BJ (cell line): ENCODE measurements around the gene MAST1. TPM values are rescaled to one million over a fixed set of nuclear protein-coding genes. Genes with fewer than 3 reads are reported as not detected.

Experiments
- CTCF ChIA-PET: fragments of 350-600 bp; formaldehyde crosslinking; extraction: SDS; loops from one replicate; lab custom pipeline; 2021; ENCODE audit warnings: antibody characterized with exemption, inconsistent platforms; lab: Yijun Ruan, JAX
- POLR2A ChIA-PET: fragments of 300-600 bp; sonication (Branson Sonifier 250); formaldehyde crosslinking; extraction: SDS; loops from one replicate; lab custom pipeline; 2021; ENCODE audit warnings: antibody characterized with exemption; lab: Charles Lee
- DNase-seq: peaks from one replicate; pipeline ENCODE4 v3.0.0-alpha.2; 2011; ENCODE audit warnings: low read depth
- H3K27me3 ChIP-seq: 2 replicates; pipeline ENCODE4 v1.6.0; 2011; ENCODE audit warnings: low read length; ENCODE audit not compliant: control insufficient read depth, insufficient read depth
- H3K36me3 ChIP-seq: 2 replicates; pipeline ENCODE4 v1.5.1; 2011; ENCODE audit warnings: low read length; ENCODE audit not compliant: control insufficient read depth, insufficient read depth
- H3K4me3 ChIP-seq: 2 replicates; pipeline ENCODE4 v1.5.1; 2011; ENCODE audit warnings: low read depth, mild to moderate bottlenecking, control low read depth, low read length
- polyA plus RNA-seq: library from polyadenylated mRNA; depleted of rRNA; stranded (reverse); fragments of >200 nt; gene quantifications from 2 replicates; pipeline ENCODE4 v1.2.3, GENCODE V29; 2011
- TF ChIP-seq, protein P1 (sequence below): IDR thresholded peaks from 2 replicates; pipeline ENCODE4 v1.5.1; 2011; ENCODE audit warnings: low read depth, mild to moderate bottlenecking, control low read depth, inconsistent platforms, low read length, moderate library complexity; ENCODE audit not compliant: insufficient read depth

MAST1 gene
- polyA plus RNA-seq, 1 experiment, result 0.25 TPM

DNA sequence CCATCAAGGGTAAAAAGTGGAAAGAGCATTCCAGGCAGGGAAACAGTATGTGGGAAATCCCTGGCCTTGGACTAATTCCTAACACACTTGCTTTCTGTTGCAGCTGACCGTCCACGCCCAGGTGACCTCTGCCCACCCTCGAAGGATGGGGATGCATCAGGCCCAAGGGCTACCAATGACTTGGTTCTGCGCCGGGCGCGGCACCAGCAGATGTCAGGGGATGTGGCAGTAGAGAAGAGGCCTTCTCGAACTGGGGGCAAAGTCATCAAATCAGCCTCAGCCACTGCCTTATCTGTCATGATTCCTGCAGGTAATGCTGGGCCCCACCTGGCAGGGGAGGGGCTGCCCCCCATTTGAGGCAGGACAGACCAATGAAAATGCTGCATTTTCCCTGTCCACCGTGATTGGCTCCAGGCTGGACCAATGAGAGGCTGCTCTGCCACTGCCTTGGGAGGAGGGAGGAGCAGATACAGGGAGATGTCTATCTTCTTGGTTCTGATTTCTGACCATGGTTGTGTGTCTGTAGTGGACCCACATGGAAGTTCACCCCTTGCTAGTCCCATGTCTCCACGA lies 30.3 kb downstream of the MAST1 start:
- no peaks in the 10 kb centered on the region for H3K27me3 ChIP-seq
- DNase-seq, result no peak
- TF ChIP-seq, protein P1, sequence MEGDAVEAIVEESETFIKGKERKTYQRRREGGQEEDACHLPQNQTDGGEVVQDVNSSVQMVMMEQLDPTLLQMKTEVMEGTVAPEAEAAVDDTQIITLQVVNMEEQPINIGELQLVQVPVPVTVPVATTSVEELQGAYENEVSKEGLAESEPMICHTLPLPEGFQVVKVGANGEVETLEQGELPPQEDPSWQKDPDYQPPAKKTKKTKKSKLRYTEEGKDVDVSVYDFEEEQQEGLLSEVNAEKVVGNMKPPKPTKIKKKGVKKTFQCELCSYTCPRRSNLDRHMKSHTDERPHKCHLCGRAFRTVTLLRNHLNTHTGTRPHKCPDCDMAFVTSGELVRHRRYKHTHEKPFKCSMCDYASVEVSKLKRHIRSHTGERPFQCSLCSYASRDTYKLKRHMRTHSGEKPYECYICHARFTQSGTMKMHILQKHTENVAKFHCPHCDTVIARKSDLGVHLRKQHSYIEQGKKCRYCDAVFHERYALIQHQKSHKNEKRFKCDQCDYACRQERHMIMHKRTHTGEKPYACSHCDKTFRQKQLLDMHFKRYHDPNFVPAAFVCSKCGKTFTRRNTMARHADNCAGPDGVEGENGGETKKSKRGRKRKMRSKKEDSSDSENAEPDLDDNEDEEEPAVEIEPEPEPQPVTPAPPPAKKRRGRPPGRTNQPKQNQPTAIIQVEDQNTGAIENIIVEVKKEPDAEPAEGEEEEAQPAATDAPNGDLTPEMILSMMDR, result no peak
- no peak overlapping the region for H3K4me3 ChIP-seq
- H3K36me3 ChIP-seq, result no peaks in the 10 kb centered on the region
- ChIA-PET CTCF (no interaction called here), POLR2A (no interaction called here)

- H3K4me3 ChIP-seq, result no peak overlapping the region
- H3K27me3 ChIP-seq, result no peaks in the 10 kb centered on the region
- no peak for DNase-seq
- CTCF ChIA-PET, result interaction anchor here (1.0 to 2.9 kb wide), 3 partner anchors 24 to 111 kb away, joined by 3 to 12 read pairs (median 4); no protein-coding TSS in a partner anchor
- POLR2A ChIA-PET, result interaction anchor here (0.6 to 0.7 kb wide), 2 partner anchors 10 to 321 kb away, joined by 11 read pairs; partner anchors contain the start of gene ZNF564
- TF ChIP-seq, protein P1, result no peak
- no peaks in the 10 kb centered on the region for H3K36me3 ChIP-seq
Observed at GRCh38 chr19:12871681-12872080, 33.4 kb downstream of the MAST1 start.

GRCh38 chr19:12872255-12872654 lies 33.9 kb downstream of the MAST1 start:
- DNase-seq, result no peak
- ChIA-PET CTCF (interaction anchor here (0.9 to 2.9 kb wide), 4 partner anchors 25 to 99 kb away, joined by 3 to 12 read pairs (median 8); no protein-coding TSS in a partner anchor), POLR2A (interaction anchor here (0.6 kb wide), 1 partner anchor 321 kb away, joined by 11 read pairs; the partner anchor contains the start of gene ZNF564)
- Histone ChIP-seq H3K4me3 (no peak overlapping the region), H3K27me3 (no peaks in the 10 kb centered on the region), H3K36me3 (no peaks in the 10 kb centered on the region)
- TF ChIP-seq, protein P1, result no peak

DNA sequence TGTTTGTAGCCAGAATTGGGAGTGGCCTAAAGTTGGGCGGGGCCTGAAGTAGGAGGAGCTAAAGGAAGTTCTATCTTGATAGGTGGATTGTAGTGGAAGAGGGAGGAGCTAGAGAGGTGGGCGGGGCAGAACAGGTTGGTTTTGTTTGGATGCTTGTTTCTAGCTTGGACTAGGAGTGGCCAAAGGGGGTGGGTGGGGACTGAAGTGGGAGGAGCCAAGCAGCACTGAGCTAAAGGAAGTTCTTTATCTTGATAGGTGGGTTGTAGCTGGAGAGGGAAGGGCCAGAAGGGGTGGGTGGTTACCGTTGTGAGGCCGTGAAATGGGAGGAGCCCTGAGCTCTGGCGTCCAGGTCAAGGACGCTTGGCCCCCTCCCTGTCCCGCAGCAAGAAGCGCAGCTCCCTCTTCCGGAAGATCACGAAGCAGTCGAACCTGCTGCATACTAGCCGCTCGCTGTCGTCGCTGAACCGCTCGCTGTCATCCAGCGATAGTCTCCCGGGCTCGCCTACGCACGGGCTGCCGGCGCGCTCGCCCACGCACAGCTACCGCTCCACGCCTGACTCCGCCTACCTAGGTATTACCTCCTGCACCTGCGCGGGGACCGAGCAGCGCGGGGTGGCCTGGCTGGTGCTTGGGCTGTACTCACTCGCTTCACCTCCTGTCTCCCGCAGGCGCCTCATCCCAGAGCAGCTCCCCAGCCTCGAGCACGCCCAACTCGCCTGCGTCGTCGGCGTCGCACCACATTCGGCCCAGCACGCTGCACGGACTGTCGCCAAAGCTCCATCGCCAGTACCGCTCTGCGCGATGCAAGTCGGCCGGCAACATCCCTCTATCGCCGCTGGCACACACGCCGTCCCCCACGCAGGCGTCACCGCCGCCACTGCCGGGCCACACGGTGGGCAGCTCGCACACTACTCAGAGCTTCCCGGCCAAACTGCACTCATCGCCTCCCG lies 34.9 kb downstream of the MAST1 start:
- Histone ChIP-seq H3K36me3 (peaks cover 2% of the 10 kb centered on the region; the same call in 1 of the 2 replicates), H3K27me3 (no peaks in the 10 kb centered on the region), H3K4me3 (peak overlapping the region; percentile 33)
- peak; percentile 22 for DNase-seq
- POLR2A ChIA-PET, result interaction anchor here (0.6 kb wide), 1 partner anchor 37 kb away, joined by 3 read pairs; no protein-coding TSS in a partner anchor
- TF ChIP-seq, protein P1, result peak; percentile 24; the same call in 1 of the 2 replicates
- CTCF ChIA-PET, result interaction anchor here (0.6 to 1.6 kb wide), 6 partner anchors 10 to 990 kb away, joined by 3 to 12 read pairs (median 4); no protein-coding TSS in a partner anchor
